Mesenchymal stem cell (in vitro differentiated cells and primary cell): ENCODE results near the gene AUTS2.

Experiments
- DNase-seq: peaks from one replicate; pipeline ENCODE4 v3.0.0-alpha.2; 2013
- H2AFZ ChIP-seq: one replicate; pipeline ENCODE4 v1.6.1; 2013; ENCODE audit warnings: low read depth, mild to moderate bottlenecking, control low read depth, inconsistent platforms, low read length, moderate library complexity
- H2AK5ac ChIP-seq: 2 replicates; pipeline ENCODE4 v1.6.1; 2013; ENCODE audit warnings: low read length, moderate library complexity, mild to moderate bottlenecking, inconsistent platforms; ENCODE audit not compliant: severe bottlenecking
- H2BK120ac ChIP-seq: one replicate; pipeline ENCODE4 v1.6.1; 2013; ENCODE audit warnings: low read depth, mild to moderate bottlenecking, inconsistent platforms, low read length, moderate library complexity
- H2BK12ac ChIP-seq, 2 experiments: one replicate each; pipeline ENCODE4 v1.6.1; 2013; ENCODE audit warnings: inconsistent platforms in 2 of 2, low read length in 2 of 2, mild to moderate bottlenecking in 2 of 2, moderate library complexity in 2 of 2, control low read depth in 1 of 2
- H2BK15ac ChIP-seq: one replicate; pipeline ENCODE4 v1.6.1; 2013; ENCODE audit warnings: mild to moderate bottlenecking, low read depth, inconsistent platforms; ENCODE audit not compliant: poor library complexity, severe bottlenecking
- H2BK5ac ChIP-seq: 2 replicates; pipeline ENCODE4 v1.6.1; 2013; ENCODE audit warnings: low read depth, mild to moderate bottlenecking, low read length, control low read depth, inconsistent platforms; ENCODE audit not compliant: poor library complexity, severe bottlenecking
- H3K14ac ChIP-seq, 2 experiments: one replicate each; pipeline ENCODE4 v1.6.1; 2013; ENCODE audit warnings: inconsistent platforms in 2 of 2, low read length in 2 of 2, control low read depth in 1 of 2, mild to moderate bottlenecking in 1 of 2, moderate library complexity in 1 of 2
- H3K18ac ChIP-seq, 2 experiments: one replicate each; pipeline ENCODE4 v1.6.1; 2013; ENCODE audit warnings: inconsistent platforms in 2 of 2, low read length in 2 of 2, control low read depth in 1 of 2, low read depth in 1 of 2, mild to moderate bottlenecking in 1 of 2
- H3K23ac ChIP-seq, 2 experiments: one replicate each; pipeline ENCODE4 v1.6.1; 2013; ENCODE audit warnings: inconsistent platforms in 2 of 2, low read length in 2 of 2, mild to moderate bottlenecking in 2 of 2, moderate library complexity in 2 of 2, control low read depth in 1 of 2
- H3K27ac ChIP-seq: 2 replicates; pipeline ENCODE4 v1.5.1; 2013; ENCODE audit warnings: mild to moderate bottlenecking, moderate library complexity, low read length, control low read depth, inconsistent platforms; ENCODE audit not compliant: poor library complexity, severe bottlenecking
- H3K27me3 ChIP-seq, 2 experiments: 2 replicates each; pipeline versions ENCODE4 v1.6.1 to v1.7.0; 2013; ENCODE audit warnings: low read length in 2 of 2, mild to moderate bottlenecking in 2 of 2, moderate library complexity in 2 of 2, control low read depth in 1 of 2, inconsistent platforms in 1 of 2; ENCODE audit not compliant: control insufficient read depth in 1 of 2, insufficient read depth in 1 of 2
- H3K36me3 ChIP-seq, 2 experiments: 2 replicates each; pipeline versions ENCODE4 v1.6.1 to v1.7.0; 2013; ENCODE audit warnings: low read length in 2 of 2, control low read depth in 1 of 2, inconsistent platforms in 1 of 2, low read depth in 1 of 2, mild to moderate bottlenecking in 1 of 2; ENCODE audit not compliant: insufficient read depth in 2 of 2, control insufficient read depth in 1 of 2
- H3K4ac ChIP-seq, 2 experiments: one replicate each; pipeline ENCODE4 v1.6.1; 2013; ENCODE audit warnings: inconsistent platforms in 2 of 2, low read length in 2 of 2, mild to moderate bottlenecking in 2 of 2, moderate library complexity in 2 of 2, control low read depth in 1 of 2, low read depth in 1 of 2
- H3K4me1 ChIP-seq: 2 replicates; pipeline ENCODE4 v1.6.1; 2013; ENCODE audit warnings: low read depth, low read length, control low read depth; ENCODE audit not compliant: control insufficient read depth, insufficient read depth
- H3K4me2 ChIP-seq: 2 replicates; pipeline ENCODE4 v1.6.1; 2013; ENCODE audit warnings: low read length, mild to moderate bottlenecking, inconsistent platforms; ENCODE audit not compliant: poor library complexity, severe bottlenecking
- H3K4me3 ChIP-seq, 2 experiments: 2 replicates each; pipeline versions ENCODE4 v1.5.1 to v1.7.0; 2013; ENCODE audit warnings: low read length in 2 of 2, mild to moderate bottlenecking in 2 of 2, control low read depth in 1 of 2, low read depth in 1 of 2; ENCODE audit not compliant: insufficient read depth in 1 of 2
- H3K79me1 ChIP-seq: replicated peaks from 2 replicates; pipeline ENCODE4 v1.6.1; 2013; ENCODE audit warnings: mild to moderate bottlenecking, control low read depth, low read length, inconsistent platforms; ENCODE audit not compliant: poor library complexity, severe bottlenecking
- H3K9ac ChIP-seq: 2 replicates; pipeline ENCODE4 v1.7.0; 2013; ENCODE audit warnings: mild to moderate bottlenecking, low read length, moderate library complexity
- H3K9me3 ChIP-seq: 2 replicates; pipeline ENCODE4 v1.7.0; 2013; ENCODE audit warnings: mild to moderate bottlenecking, low read length; ENCODE audit not compliant: control insufficient read depth
- H4K8ac ChIP-seq: one replicate; pipeline ENCODE4 v1.6.1; 2013; ENCODE audit warnings: inconsistent platforms, mild to moderate bottlenecking, low read length, moderate library complexity
- H4K91ac ChIP-seq: one replicate; pipeline ENCODE4 v1.6.1; 2013; ENCODE audit warnings: mild to moderate bottlenecking, low read length, inconsistent platforms
- WGBS: methylation state at CpG from one replicate; pipeline ENCODE4 v1.1.7; 2013; ENCODE audit warnings: mixed read lengths; 5-methylcytosine and 5-hydroxymethylcytosine counted together

Gene AUTS2

DNA sequence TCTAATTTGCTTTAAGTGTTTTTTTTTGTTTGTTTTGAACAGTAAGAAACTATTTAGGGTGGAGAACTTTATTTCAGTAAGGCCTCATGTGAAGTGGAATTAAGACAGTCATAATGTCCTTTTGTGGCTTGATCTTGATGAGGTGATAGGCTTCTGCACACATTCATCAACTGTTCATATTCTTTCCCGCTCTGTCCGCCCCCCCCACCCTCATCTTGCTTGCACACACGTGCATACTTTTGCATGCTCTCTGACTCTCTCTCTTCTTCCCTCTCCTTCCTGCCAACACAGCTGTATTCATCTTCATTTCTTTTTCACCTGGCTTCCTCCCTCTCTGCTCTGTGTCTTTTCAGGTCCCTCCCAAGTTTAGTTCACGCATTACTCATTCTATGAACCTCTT is 429.6 kb downstream of the AUTS2 start:
- no peak overlapping the region for H2AFZ ChIP-seq
- H3K9ac ChIP-seq, result no peak overlapping the region
- H3K27me3 ChIP-seq, result no peaks in the 10 kb centered on the region
- H2AK5ac ChIP-seq, result no peak overlapping the region
- H3K36me3 ChIP-seq, result no peaks in the 10 kb centered on the region
- H3K18ac ChIP-seq, result no peak overlapping the region
- peaks cover 4% of the 10 kb centered on the region for H3K9me3 ChIP-seq
- H3K79me1 ChIP-seq, result peaks cover 5% of the 10 kb centered on the region
- H2BK15ac ChIP-seq, result no peak overlapping the region
- no peak overlapping the region for H3K4me3 ChIP-seq
- H3K4me2 ChIP-seq, result no peak overlapping the region
- no peak overlapping the region for H2BK5ac ChIP-seq
- H2BK12ac ChIP-seq, result no peak overlapping the region
- no peaks in the 10 kb centered on the region for H3K4me1 ChIP-seq
- no peak overlapping the region for H3K27ac ChIP-seq
- 75% methylated on average over 4 of the region's 4 CpGs for WGBS
- no peak overlapping the region for H3K23ac ChIP-seq
- no peak overlapping the region for H2BK120ac ChIP-seq
- H3K14ac ChIP-seq, result no peak overlapping the region
- H4K8ac ChIP-seq, result no peak overlapping the region
- no peak for DNase-seq
- no peak overlapping the region for H4K91ac ChIP-seq
- no peak overlapping the region for H3K4ac ChIP-seq

DNA sequence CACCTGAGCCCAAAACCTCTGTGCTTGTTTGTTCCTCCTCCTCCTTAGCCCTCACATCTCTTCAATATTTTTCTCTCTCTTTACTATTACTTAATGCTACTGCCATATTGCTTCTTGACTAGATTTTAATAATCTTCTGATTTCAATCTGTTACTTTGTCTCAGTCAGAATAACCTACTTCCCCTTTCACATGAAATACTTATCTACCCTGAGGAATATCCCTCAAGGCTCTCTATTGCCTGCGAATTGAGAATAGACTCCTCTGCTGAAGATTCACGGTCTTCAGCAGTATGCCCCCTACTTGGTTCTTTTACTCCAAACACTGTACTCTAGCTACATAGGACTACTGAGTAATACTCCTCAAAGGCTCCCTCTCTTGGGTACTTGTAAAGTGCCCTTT is 430.3 kb downstream of the AUTS2 start:
- no peak overlapping the region for H3K18ac ChIP-seq
- no peak overlapping the region for H2AK5ac ChIP-seq
- H2BK5ac ChIP-seq, result no peak overlapping the region
- H3K9me3 ChIP-seq, result peaks cover 4% of the 10 kb centered on the region
- H3K4me1 ChIP-seq, result no peaks in the 10 kb centered on the region
- 91% methylated on average over 2 of the region's 2 CpGs for WGBS
- no peak overlapping the region for H3K4ac ChIP-seq
- no peak overlapping the region for H3K27ac ChIP-seq
- no peaks in the 10 kb centered on the region for H3K27me3 ChIP-seq
- no peak overlapping the region for H3K4me3 ChIP-seq
- no peaks in the 10 kb centered on the region for H3K36me3 ChIP-seq
- H2BK15ac ChIP-seq, result no peak overlapping the region
- no peak overlapping the region for H3K14ac ChIP-seq
- H3K23ac ChIP-seq, result no peak overlapping the region
- H2BK120ac ChIP-seq, result no peak overlapping the region
- H3K9ac ChIP-seq, result no peak overlapping the region
- no peak overlapping the region for H3K4me2 ChIP-seq
- no peak overlapping the region for H4K91ac ChIP-seq
- peaks cover 5% of the 10 kb centered on the region for H3K79me1 ChIP-seq
- no peak overlapping the region for H2AFZ ChIP-seq
- DNase-seq, result no peak
- H2BK12ac ChIP-seq, result no peak overlapping the region
- no peak overlapping the region for H4K8ac ChIP-seq

DNA sequence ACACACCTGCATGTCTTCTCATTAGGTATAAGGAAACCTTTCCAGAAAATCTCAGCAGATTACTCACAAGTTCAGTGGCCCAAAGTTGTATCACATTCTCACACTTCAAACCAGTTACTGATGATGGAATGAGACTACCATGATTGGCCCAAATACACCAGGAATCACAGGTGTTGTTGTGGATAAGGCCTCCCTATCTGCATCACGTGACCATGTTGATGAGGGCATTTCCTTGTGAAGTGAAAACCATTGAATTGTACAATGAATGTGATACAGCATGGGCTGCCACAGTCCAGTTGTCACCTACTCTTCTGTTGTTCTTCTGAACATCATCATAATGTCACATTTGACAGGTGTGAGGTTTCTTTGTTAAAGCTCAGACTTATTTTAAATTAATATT is 431.7 kb downstream of the AUTS2 start:
- Histone ChIP-seq H3K4ac (no peak overlapping the region), H3K27me3 (no peaks in the 10 kb centered on the region), H3K4me3 (no peak overlapping the region), H2AFZ (no peak overlapping the region), H3K18ac (no peak overlapping the region), H2BK5ac (no peak overlapping the region), H3K79me1 (peaks cover 5% of the 10 kb centered on the region), H2BK12ac (no peak overlapping the region), H2AK5ac (no peak overlapping the region), H2BK120ac (no peak overlapping the region), H4K8ac (no peak overlapping the region), H3K27ac (no peak overlapping the region), H4K91ac (no peak overlapping the region), H3K36me3 (no peaks in the 10 kb centered on the region), H3K4me1 (no peaks in the 10 kb centered on the region), H3K4me2 (no peak overlapping the region), H2BK15ac (no peak overlapping the region), H3K23ac (no peak overlapping the region), H3K9me3 (peaks cover 4% of the 10 kb centered on the region), H3K9ac (no peak overlapping the region), H3K14ac (no peak overlapping the region)
- no peak for DNase-seq
- WGBS, result 78% methylated on average over 1 of the region's 1 CpG

DNA sequence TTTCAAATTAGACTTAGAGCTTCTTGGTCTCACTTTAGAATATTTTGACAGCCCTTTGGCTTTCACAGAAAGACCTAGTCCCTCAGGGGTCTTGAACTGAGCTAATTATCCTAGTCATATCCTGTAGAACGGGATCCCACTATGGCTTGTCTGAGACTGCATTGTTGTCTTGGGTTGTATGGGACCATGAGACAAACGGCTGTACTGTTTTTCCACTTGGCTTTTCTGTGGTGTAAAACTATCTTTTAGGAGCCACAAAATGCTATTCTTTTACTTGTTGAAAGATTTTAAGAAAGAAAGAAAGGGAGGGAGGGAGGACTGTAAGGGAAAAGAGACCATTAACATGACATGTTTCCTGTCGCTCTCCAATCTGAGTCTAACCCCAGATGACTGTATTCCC is 432.5 kb downstream of the AUTS2 start:
- no peak overlapping the region for H2AFZ ChIP-seq
- 81% methylated on average over 3 of the region's 3 CpGs for WGBS
- no peak overlapping the region for H3K4ac ChIP-seq
- H3K18ac ChIP-seq, result no peak overlapping the region
- H2AK5ac ChIP-seq, result no peak overlapping the region
- H3K36me3 ChIP-seq, result no peaks in the 10 kb centered on the region
- no peak overlapping the region for H3K9ac ChIP-seq
- peaks cover 4% of the 10 kb centered on the region for H3K9me3 ChIP-seq
- H4K91ac ChIP-seq, result no peak overlapping the region
- no peak overlapping the region for H3K4me2 ChIP-seq
- no peak overlapping the region for H2BK5ac ChIP-seq
- no peak overlapping the region for H3K27ac ChIP-seq
- no peak for DNase-seq
- H2BK15ac ChIP-seq, result no peak overlapping the region
- H2BK120ac ChIP-seq, result no peak overlapping the region
- peaks cover 5% of the 10 kb centered on the region for H3K79me1 ChIP-seq
- H2BK12ac ChIP-seq, result no peak overlapping the region
- no peaks in the 10 kb centered on the region for H3K27me3 ChIP-seq
- H3K4me1 ChIP-seq, result no peaks in the 10 kb centered on the region
- H4K8ac ChIP-seq, result no peak overlapping the region
- no peak overlapping the region for H3K4me3 ChIP-seq
- H3K23ac ChIP-seq, result no peak overlapping the region
- H3K14ac ChIP-seq, result no peak overlapping the region
